H1 (cell line): ENCODE measurements around the gene C11orf98. TPM values are rescaled to one million over a fixed set of nuclear protein-coding genes. Genes with fewer than 3 reads are reported as not detected.
"Not testable (repeated sequence)": the region's sequence is repeated elsewhere in the genome, so short reads cannot be mapped to it uniquely, and the experiment has no call there.

ENCODE experiments used
- CTCF ChIA-PET: fragments of 300-600 bp; sonication (Branson Sonifier 250); formaldehyde crosslinking; loops from one replicate; lab custom pipeline; 2021; ENCODE audit not compliant: partially characterized antibody; lab: Charles Lee
- POLR2A ChIA-PET: fragments of 300-600 bp; sonication (Branson Sonifier 250); formaldehyde crosslinking; loops from one replicate; lab custom pipeline; 2021; ENCODE audit warnings: inconsistent platforms; ENCODE audit not compliant: partially characterized antibody; lab: Charles Lee
- DNase-seq, 2 experiments: peaks; one replicate each; pipeline versions ENCODE4 v3.0.0 to v3.0.0-alpha.2; 2010 to 2022; ENCODE audit warnings: low spot score in 2 of 2, low read depth in 1 of 2, mixed read lengths in 1 of 2
- FAIRE-seq: peaks from 2 replicates; lab custom pipeline; 2011; peaks lifted over from hg19 to GRCh38; lab: Jason Lieb, UNC
- H2AFZ ChIP-seq: 2 replicates; pipeline ENCODE4 v1.8.1; 2012; ENCODE audit warnings: low read length, inconsistent platforms
- H2AK5ac ChIP-seq: 2 replicates; pipeline ENCODE4 v1.6.1; 2013; ENCODE audit warnings: low read depth, low read length
- H2BK120ac ChIP-seq: replicated peaks from 2 replicates; pipeline ENCODE3; 2013; ENCODE audit warnings: low read depth, low read length, inconsistent platforms
- H2BK12ac ChIP-seq: 2 replicates; pipeline ENCODE4 v1.6.1; 2013; ENCODE audit warnings: low read depth, low read length
- H2BK15ac ChIP-seq: 2 replicates; pipeline ENCODE4 v1.6.1; 2013; ENCODE audit warnings: low read length
- H2BK20ac ChIP-seq: 2 replicates; pipeline ENCODE4 v1.6.1; 2013; ENCODE audit warnings: low read length
- H2BK5ac ChIP-seq: 2 replicates; pipeline ENCODE4 v1.6.1; 2013; ENCODE audit warnings: low read depth, low read length
- H3K14ac ChIP-seq: 2 replicates; pipeline ENCODE4 v1.6.1; 2013; ENCODE audit warnings: inconsistent platforms; ENCODE audit not compliant: insufficient read length
- H3K18ac ChIP-seq: 2 replicates; pipeline ENCODE4 v1.6.1; 2013; ENCODE audit warnings: low read length; ENCODE audit errors: extremely low read depth
- H3K23ac ChIP-seq: 2 replicates; pipeline ENCODE4 v1.6.1; 2013; ENCODE audit warnings: inconsistent platforms; ENCODE audit not compliant: insufficient read length
- H3K23me2 ChIP-seq: 2 replicates; pipeline ENCODE4 v1.6.1; 2013; ENCODE audit warnings: low read depth, low read length
- H3K27ac ChIP-seq: 2 replicates; pipeline ENCODE4 v1.6.1; 2011; ENCODE audit warnings: low read depth, low read length, inconsistent platforms
- H3K27me3 ChIP-seq, 4 experiments: replicated peaks in 1 of 4; 1 replicate in 1 of 4; 2 replicates in 3 of 4; pipeline versions ENCODE4 v1.6.1 to v1.8.1; 2011 to 2013; ENCODE audit warnings: low read length in 3 of 4, mild to moderate bottlenecking in 3 of 4, inconsistent platforms in 2 of 4, mixed read lengths in 2 of 4, moderate library complexity in 1 of 4; ENCODE audit not compliant: control insufficient read depth in 3 of 4, insufficient read depth in 3 of 4; ENCODE audit errors: extremely low read depth in 1 of 4
- H3K36me3 ChIP-seq, 4 experiments: 2 replicates each; pipeline versions ENCODE4 v1.6.1 to v1.8.1; 2011 to 2013; ENCODE audit warnings: mild to moderate bottlenecking in 4 of 4, low read length in 3 of 4, moderate library complexity in 2 of 4, control low read depth in 1 of 4, inconsistent platforms in 1 of 4; ENCODE audit not compliant: insufficient read depth in 4 of 4, control insufficient read depth in 2 of 4
- H3K4ac ChIP-seq: replicated peaks from 2 replicates; pipeline ENCODE3; 2013; ENCODE audit warnings: low read length, low read depth, mixed read lengths, inconsistent platforms; ENCODE audit not compliant: insufficient read length
- H3K4me1 ChIP-seq, 4 experiments: replicated peaks in 1 of 4; 1 replicate in 1 of 4; 2 replicates in 3 of 4; pipeline versions ENCODE4 v1.6.1 to v1.8.1; 2011 to 2013; ENCODE audit warnings: low read length in 3 of 4, inconsistent platforms in 2 of 4, mixed read lengths in 1 of 4; ENCODE audit not compliant: insufficient read depth in 4 of 4, control insufficient read depth in 3 of 4
- H3K4me2 ChIP-seq, 2 experiments: 2 replicates each; pipeline versions ENCODE4 v1.6.1 to v1.8.1; 2011 to 2013; ENCODE audit warnings: low read depth in 2 of 2, low read length in 2 of 2, control low read depth in 1 of 2, inconsistent platforms in 1 of 2, mild to moderate bottlenecking in 1 of 2; ENCODE audit not compliant: insufficient read depth in 1 of 2
- H3K4me3 ChIP-seq, 4 experiments: fragments of 200-600, 300-600 bp in 1 of 4; sonication (generic), shearing (Covaris generic), sonication (Bioruptor Twin) in 1 of 4; 2 replicates each; pipeline versions ENCODE4 v1.5.1 to v1.8.1; 2011 to 2016; ENCODE audit warnings: low read length in 4 of 4, low read depth in 3 of 4, control low read depth in 2 of 4, inconsistent platforms in 2 of 4, mild to moderate bottlenecking in 2 of 4, mixed read lengths in 1 of 4, moderate library complexity in 1 of 4; ENCODE audit not compliant: insufficient read depth in 2 of 4; ENCODE audit errors: extremely low read depth in 1 of 4
- H3K56ac ChIP-seq: replicated peaks from 2 replicates; pipeline ENCODE3; 2013; ENCODE audit warnings: low read depth, mild to moderate bottlenecking, mixed read lengths, low read length, inconsistent platforms; ENCODE audit not compliant: insufficient read length
- H3K79me1 ChIP-seq: 2 replicates; pipeline ENCODE4 v1.6.1; 2013; ENCODE audit warnings: low read depth, low read length, control low read depth
- H3K79me2 ChIP-seq, 2 experiments: 2 replicates each; pipeline versions ENCODE4 v1.6.1 to v1.8.1; 2012 to 2013; ENCODE audit warnings: low read length in 2 of 2, mild to moderate bottlenecking in 2 of 2, inconsistent platforms in 1 of 2; ENCODE audit not compliant: insufficient read depth in 2 of 2, control insufficient read depth in 1 of 2
- H3K9ac ChIP-seq, 4 experiments: replicated peaks in 1 of 4; 1 replicate in 1 of 4; 2 replicates in 3 of 4; pipeline versions ENCODE4 v1.6.1 to v1.8.1; 2011 to 2013; ENCODE audit warnings: low read depth in 3 of 4, low read length in 3 of 4, control low read depth in 2 of 4, mild to moderate bottlenecking in 2 of 4, moderate library complexity in 2 of 4, inconsistent platforms in 1 of 4; ENCODE audit errors: extremely low read depth in 1 of 4
- H3K9me3 ChIP-seq, 2 experiments: 2 replicates each; pipeline versions ENCODE4 v1.6.1 to v1.8.1; 2012 to 2013; ENCODE audit warnings: mild to moderate bottlenecking in 2 of 2, moderate library complexity in 2 of 2, control low read depth in 1 of 2, inconsistent platforms in 1 of 2, low read depth in 1 of 2, low read length in 1 of 2, mixed read lengths in 1 of 2; ENCODE audit not compliant: insufficient read depth in 2 of 2
- H4K20me1 ChIP-seq, 2 experiments: replicated peaks in 1 of 2; 2 replicates each; pipeline versions ENCODE3 to v1.8.1; 2011 to 2013; ENCODE audit warnings: inconsistent platforms in 2 of 2, low read length in 2 of 2, mild to moderate bottlenecking in 1 of 2; ENCODE audit not compliant: insufficient read depth in 2 of 2, control insufficient read depth in 1 of 2
- H4K5ac ChIP-seq: 2 replicates; pipeline ENCODE4 v1.6.1; 2013; ENCODE audit warnings: low read length, low read depth, mixed read lengths, inconsistent platforms; ENCODE audit not compliant: insufficient read length
- H4K8ac ChIP-seq: 2 replicates; pipeline ENCODE4 v1.8.0; 2013; ENCODE audit warnings: mild to moderate bottlenecking, moderate library complexity, low read length, inconsistent platforms; ENCODE audit not compliant: insufficient read depth; ENCODE audit errors: extremely low read depth
- H4K91ac ChIP-seq: replicated peaks from 2 replicates; pipeline ENCODE3; 2013; ENCODE audit warnings: low read length, mixed read lengths, inconsistent platforms; ENCODE audit not compliant: insufficient read length
- BRCA1 ChIP-seq: IDR thresholded peaks from 2 replicates; pipeline ENCODE4 v1.6.1; 2012; ENCODE audit warnings: low read depth, low read length, improper control_type of control experiment
- CTBP2 ChIP-seq: IDR thresholded peaks from 2 replicates; pipeline ENCODE4 v1.7.0; 2011; ENCODE audit warnings: borderline replicate concordance, mild to moderate bottlenecking, moderate library complexity, mixed read lengths, low read length; ENCODE audit not compliant: insufficient read depth, insufficient read length
- CTCF ChIP-seq, 3 experiments: IDR thresholded peaks; 1 replicate in 2 of 3; 2 replicates in 1 of 3; pipeline versions ENCODE4 v1.5.1 to v1.6.1; 2011; ENCODE audit warnings: low read length in 3 of 3, mild to moderate bottlenecking in 3 of 3, inconsistent platforms in 2 of 3, low read depth in 1 of 3, moderate library complexity in 1 of 3; ENCODE audit not compliant: insufficient read depth in 1 of 3; ENCODE audit errors: control extremely low read depth in 1 of 3
- POLR2A ChIP-seq, 2 experiments: IDR thresholded peaks; 1 replicate in 1 of 2; 2 replicates in 1 of 2; pipeline ENCODE4 v1.6.1; 2011; ENCODE audit warnings: low read depth in 2 of 2, low read length in 2 of 2, mild to moderate bottlenecking in 2 of 2; ENCODE audit errors: control extremely low read depth in 1 of 2
- POU5F1 ChIP-seq: IDR thresholded peaks from 2 replicates; pipeline ENCODE4 v1.6.1; 2011; ENCODE audit warnings: low read depth, mild to moderate bottlenecking, low read length, moderate library complexity
- RAD21 ChIP-seq, 2 experiments: IDR thresholded peaks in 1 of 2; conservative IDR thresholded peaks in 1 of 2; 2 replicates each; pipeline ENCODE4 v1.6.1; 2011; ENCODE audit warnings: low read depth in 2 of 2, low read length in 2 of 2, improper control_type of control experiment in 1 of 2, inconsistent platforms in 1 of 2, mild to moderate bottlenecking in 1 of 2, moderate library complexity in 1 of 2
- TBP ChIP-seq: IDR thresholded peaks from 2 replicates; pipeline ENCODE4 v1.6.1; 2011; ENCODE audit warnings: low read depth, low read length, improper control_type of control experiment
- whole genome bisulfite sequencing, 2 experiments: shearing (Covaris generic) in 1 of 2; methylation state at CpG; one replicate each; pipeline versions ENCODE4 v1.1.6 to v1.1.7; 2013 to 2015; ENCODE audit warnings: low lambda C conversion rate in 2 of 2, mixed read lengths in 2 of 2, inconsistent platforms in 1 of 2, low coverage in 1 of 2, missing lambda C conversion rate in 1 of 2; ENCODE audit not compliant: insufficient replicate concordance in 2 of 2, insufficient coverage in 1 of 2, insufficient read length in 1 of 2; ENCODE audit errors: extremely low coverage in 1 of 2, missing lambda C conversion rate in 1 of 2; 5-methylcytosine and 5-hydroxymethylcytosine counted together
- polyA plus RNA-seq, 7 experiments: library from polyadenylated mRNA; depleted of rRNA in 3 of 7; stranded (reverse) in 5 of 7; unstranded in 2 of 7; fragments of >200 nt in 5 of 7; fragments of 200-250 nt in 2 of 7; gene quantifications; 1 replicate in 5 of 7; 2 replicates in 1 of 7; 4 replicates in 1 of 7; pipeline versions ENCODE4 v1.2.1 to v1.2.3, GENCODE V29; 2011 to 2013; ENCODE audit warnings: missing spikeins in 2 of 7, mixed read lengths in 2 of 7
- total RNA-seq: library from RNA; stranded (reverse); fragmentation: NEBNext Ultra II Directional; extraction: Animal tissue kit (Norgen Biotek cat#: 25700); gene quantifications from 2 replicates; pipeline ENCODE4 v1.2.1, GENCODE V29; 2021

Gene C11orf98
- total and polyA plus RNA-seq, 2 of the 8 experiments (the other 6 are each of a cell fraction or from before 2014, with no cell fraction given), result 68.0 to 171 TPM

- TF ChIP-seq CTCF (IDR thresholded peaks at IDR 0.05; ENCODE audit: control extremely low read depth in 1 of 3, insufficient read depth in 1 of 3, low read depth in 1 of 3, low read length in 3 of 3) (0 out of 4 replicates have a peak, but pooled peaks of 1 of the 3 experiments have one; percentile 1), BRCA1 (no peak), RAD21 (IDR thresholded peaks at IDR 0.05 in 1 of 2, conservative IDR thresholded peaks at IDR 0.05 in 1 of 2; ENCODE audit: low read depth in 2 of 2, low read length in 2 of 2) (no peak), POLR2A (IDR thresholded peaks at IDR 0.05; ENCODE audit: control extremely low read depth in 1 of 2, low read depth in 2 of 2, low read length in 2 of 2) (no peak), POU5F1 (no peak), CTBP2 (no peak), TBP (no peak)
Measured at GRCh38 chr11:62652161-62653006, 12.6 kb downstream of the C11orf98 start (continued).

- not testable (repeated sequence) for H3K27ac ChIP-seq, H3K4me2 ChIP-seq, H3K23me2 ChIP-seq, H3K56ac ChIP-seq, H4K5ac ChIP-seq, H3K27me3 ChIP-seq, H3K4ac ChIP-seq, H2BK120ac ChIP-seq, DNase-seq, H2BK5ac ChIP-seq, H2AK5ac ChIP-seq, H3K4me3 ChIP-seq, H3K23ac ChIP-seq, H2BK20ac ChIP-seq, H4K8ac ChIP-seq, H3K9me3 ChIP-seq, H4K91ac ChIP-seq, H2AFZ ChIP-seq, H3K4me1 ChIP-seq, H3K9ac ChIP-seq, H3K14ac ChIP-seq, H3K18ac ChIP-seq, FAIRE-seq, H3K79me1 ChIP-seq, H2BK15ac ChIP-seq, H2BK12ac ChIP-seq
- ChIA-PET CTCF (interaction anchor here (0.7 to 3.2 kb wide), 7 partner anchors 19 to 107 kb away, joined by 3 to 14 read pairs (median 3); partner anchors contain the start of gene LRRN4CL), POLR2A (interaction anchor here (1.3 to 50.4 kb wide), 3 partner anchors 41 to 206 kb away, joined by 3 to 2041 read pairs (median 52); partner anchors contain the start of genes BSCL2, C11orf98, CSKMT and GNG3)
- Histone ChIP-seq H4K20me1 (peaks cover 3 to 23% of the 10 kb centered on the region in 2 experiments), H3K36me3 (peaks cover 0 to 14% (median 7%) of the 10 kb centered on the region in 4 experiments; a peak in 5 of 8 replicates), H3K79me2 (peaks cover 10 to 33% of the 10 kb centered on the region in 2 experiments)
- 96% methylated on average over 11 of the region's 12 CpGs; no CpG with 5 or more reads in 1 of the 2 experiments for WGBS, 2 experiments
Measured at GRCh38 chr11:62650283-62650682, 14.7 kb downstream of the C11orf98 start.
